ENCODE data around the gene MYOM1.

The MYOM1 gene

DNA sequence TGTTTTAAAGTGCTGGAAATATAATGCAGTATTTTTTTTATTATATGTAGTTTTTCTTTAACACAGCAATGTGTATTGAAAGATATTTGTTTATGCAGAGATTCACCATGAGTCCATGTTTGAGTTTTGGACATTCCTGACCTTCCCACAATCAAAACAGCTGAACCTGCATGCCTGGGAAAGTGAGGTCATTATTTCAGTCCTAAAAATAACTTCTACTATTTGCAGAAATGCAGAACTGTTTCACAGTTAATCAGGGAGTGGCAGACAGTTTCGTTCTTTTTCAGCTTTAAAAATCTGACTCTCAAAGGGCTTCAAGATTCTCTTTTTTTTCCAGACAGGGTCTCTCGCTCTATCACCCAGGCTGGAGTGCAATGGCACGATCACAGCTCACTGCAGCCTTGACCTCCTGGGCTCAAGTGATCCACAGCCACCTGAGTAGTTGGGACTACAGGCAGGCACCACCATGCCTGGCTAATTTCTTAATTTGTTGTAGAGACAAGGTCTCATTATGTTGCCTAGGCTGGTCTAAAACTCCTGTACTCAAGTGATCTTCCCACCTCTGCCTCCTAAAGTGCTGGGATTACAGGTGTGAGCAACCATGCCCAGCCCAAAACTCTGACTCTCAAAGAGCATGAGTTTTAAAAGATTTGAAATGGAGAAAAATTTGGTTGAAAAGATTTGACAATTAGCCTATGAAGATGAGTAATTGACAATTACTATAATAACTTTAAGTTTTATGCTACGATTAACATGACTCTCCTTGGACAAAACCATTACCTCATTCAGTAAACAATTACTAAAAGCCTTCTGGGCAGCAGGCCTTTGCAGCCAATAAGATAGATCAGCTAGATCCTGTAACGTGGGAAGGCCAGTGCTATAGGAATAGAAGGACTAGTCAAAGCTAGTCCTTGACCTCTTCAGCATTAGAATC is 37.2 kb upstream of the MYOM1 start:
- in situ Hi-C loops (cut with MboI; ENCODE audit: low sequenced_read_pairs, unreplicated experiment): no loop called here
- DNase-seq (ENCODE audit: low spot score): no peak
- TF ChIP-seq, protein P1, sequence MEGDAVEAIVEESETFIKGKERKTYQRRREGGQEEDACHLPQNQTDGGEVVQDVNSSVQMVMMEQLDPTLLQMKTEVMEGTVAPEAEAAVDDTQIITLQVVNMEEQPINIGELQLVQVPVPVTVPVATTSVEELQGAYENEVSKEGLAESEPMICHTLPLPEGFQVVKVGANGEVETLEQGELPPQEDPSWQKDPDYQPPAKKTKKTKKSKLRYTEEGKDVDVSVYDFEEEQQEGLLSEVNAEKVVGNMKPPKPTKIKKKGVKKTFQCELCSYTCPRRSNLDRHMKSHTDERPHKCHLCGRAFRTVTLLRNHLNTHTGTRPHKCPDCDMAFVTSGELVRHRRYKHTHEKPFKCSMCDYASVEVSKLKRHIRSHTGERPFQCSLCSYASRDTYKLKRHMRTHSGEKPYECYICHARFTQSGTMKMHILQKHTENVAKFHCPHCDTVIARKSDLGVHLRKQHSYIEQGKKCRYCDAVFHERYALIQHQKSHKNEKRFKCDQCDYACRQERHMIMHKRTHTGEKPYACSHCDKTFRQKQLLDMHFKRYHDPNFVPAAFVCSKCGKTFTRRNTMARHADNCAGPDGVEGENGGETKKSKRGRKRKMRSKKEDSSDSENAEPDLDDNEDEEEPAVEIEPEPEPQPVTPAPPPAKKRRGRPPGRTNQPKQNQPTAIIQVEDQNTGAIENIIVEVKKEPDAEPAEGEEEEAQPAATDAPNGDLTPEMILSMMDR (IDR thresholded peaks at IDR 0.05; ENCODE audit: borderline replicate concordance, control extremely low read depth, extremely low read depth, insufficient read depth, missing control alignments): no peak

DNA sequence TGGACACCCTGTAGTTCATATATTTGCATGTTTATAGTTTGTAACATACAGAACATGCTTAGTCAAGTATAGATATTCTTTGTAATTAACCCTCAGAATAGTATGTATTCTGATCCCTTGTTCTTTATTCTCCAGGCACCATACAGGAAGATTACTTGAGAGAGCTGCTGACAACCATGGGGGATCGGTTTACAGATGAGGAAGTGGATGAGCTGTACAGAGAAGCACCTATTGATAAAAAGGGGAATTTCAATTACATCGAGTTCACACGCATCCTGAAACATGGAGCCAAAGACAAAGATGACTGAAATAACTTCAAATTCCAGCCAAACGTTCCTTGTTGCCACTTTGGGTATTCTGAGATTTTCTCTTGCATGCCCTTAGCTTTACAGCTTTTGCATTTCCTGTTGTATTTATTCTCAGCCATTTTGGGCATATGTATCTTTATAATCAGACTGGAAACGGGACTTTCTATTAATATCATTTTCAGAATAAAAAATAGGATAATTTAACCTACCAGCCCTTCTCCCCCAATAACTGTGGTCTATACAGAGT is 35.9 kb upstream of the MYOM1 start:
- no peak for DNase-seq (ENCODE audit: low spot score)
- in situ Hi-C loops (cut with MboI; ENCODE audit: low sequenced_read_pairs, unreplicated experiment): no loop called here
- TF ChIP-seq, protein P1 (IDR thresholded peaks at IDR 0.05; ENCODE audit: borderline replicate concordance, control extremely low read depth, extremely low read depth, insufficient read depth, missing control alignments): no peak

DNA sequence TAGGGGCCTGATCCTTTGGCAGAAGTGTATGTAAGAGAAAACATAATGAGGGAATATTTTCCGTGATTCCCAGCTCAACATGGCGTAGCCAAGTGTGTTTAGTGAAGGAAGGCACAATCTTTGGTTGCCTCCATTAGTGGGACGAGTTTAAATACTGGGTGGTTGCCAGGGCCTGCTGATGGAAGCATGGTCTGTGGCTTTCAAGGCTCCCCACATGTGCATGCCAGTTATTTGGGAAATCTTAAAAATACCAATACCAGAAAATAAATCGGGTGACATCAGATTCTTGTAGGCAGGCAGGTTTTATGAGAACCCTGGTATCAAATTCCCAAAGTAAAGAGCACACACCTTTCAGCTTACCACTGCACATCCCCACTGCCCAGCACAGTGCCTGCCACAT is 35.0 kb upstream of the MYOM1 start:
- TF ChIP-seq, protein P1 (IDR thresholded peaks at IDR 0.05; ENCODE audit: borderline replicate concordance, control extremely low read depth, extremely low read depth, insufficient read depth, missing control alignments): no peak
- DNase-seq (ENCODE audit: low spot score): no peak
- in situ Hi-C loops (cut with MboI; ENCODE audit: low sequenced_read_pairs, unreplicated experiment): no loop called here

DNA sequence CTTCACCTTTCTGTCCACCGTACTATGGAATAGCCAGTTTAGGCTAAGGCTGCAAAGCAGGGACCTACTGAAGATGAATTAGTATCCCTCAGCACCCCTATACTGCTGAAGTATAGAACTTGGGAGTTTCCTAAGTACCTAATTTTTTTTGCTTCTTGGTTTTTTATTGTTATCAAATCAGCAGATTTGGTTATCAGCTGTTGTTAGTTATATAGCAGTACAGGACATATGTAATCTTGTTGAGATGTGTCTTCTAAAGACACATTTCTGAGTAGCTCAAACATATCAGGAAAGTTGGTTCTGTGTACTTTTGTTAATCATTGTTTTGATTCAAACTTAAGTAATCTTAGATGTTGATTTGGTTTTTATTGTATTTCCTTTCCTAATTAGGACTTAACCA is 33.1 kb upstream of the MYOM1 start:
- no peak for DNase-seq (ENCODE audit: low spot score)
- TF ChIP-seq, protein P1 (IDR thresholded peaks at IDR 0.05; ENCODE audit: borderline replicate concordance, control extremely low read depth, extremely low read depth, insufficient read depth, missing control alignments): no peak
- in situ Hi-C loops (cut with MboI; ENCODE audit: low sequenced_read_pairs, unreplicated experiment): no loop called here

DNA sequence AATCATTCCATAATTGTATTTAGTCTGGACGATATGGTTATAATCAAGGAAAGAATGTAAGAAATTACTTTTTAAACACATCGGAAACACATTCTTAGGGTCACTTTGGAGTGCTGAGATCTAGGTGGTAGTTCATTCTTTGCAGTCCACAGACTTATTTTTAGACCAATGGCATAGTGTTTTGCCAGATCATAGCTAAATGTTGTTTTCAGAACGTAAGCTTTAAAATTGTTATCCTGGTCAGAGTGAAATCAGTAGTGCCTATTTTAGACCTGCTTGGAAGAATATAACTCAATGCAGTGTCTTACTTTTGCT is 32.2 kb upstream of the MYOM1 start:
- TF ChIP-seq, protein P1 (IDR thresholded peaks at IDR 0.05; ENCODE audit: borderline replicate concordance, control extremely low read depth, extremely low read depth, insufficient read depth, missing control alignments): no peak
- in situ Hi-C loops (cut with MboI; ENCODE audit: low sequenced_read_pairs, unreplicated experiment): no loop called here
- no peak for DNase-seq (ENCODE audit: low spot score)

DNA sequence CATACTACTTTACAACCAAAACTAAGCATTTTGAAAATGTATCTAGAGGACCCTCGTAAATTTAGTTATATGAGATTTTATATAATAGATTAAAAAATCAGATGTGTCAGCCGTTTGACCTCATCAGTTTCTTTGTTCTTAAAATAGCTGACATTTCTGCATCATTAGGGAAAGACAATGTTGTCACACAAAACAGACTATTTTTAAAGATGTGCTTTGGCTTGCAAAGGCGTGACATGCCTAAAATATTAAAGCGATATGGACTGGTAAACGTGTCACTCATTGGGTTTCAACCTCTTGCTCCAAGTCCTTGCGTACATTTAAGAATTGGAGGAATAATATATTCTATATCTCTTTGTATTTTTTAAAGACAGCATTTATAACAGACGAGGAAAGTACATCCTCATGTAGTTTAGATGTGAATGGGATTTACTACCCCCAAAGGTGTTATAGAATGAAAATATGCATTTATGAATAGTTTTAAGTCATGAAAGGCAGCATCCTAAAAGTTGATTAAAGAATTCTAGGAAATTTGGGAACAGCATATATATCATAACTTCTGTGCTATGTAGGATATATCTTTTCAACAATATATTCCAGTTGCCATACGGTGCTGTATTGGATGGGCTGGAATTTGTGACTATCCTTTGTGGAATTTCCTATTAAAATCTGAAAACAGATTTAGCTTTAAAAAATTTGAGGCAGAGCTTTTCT is 31.6 kb upstream of the MYOM1 start:
- TF ChIP-seq, protein P1 (IDR thresholded peaks at IDR 0.05; ENCODE audit: borderline replicate concordance, control extremely low read depth, extremely low read depth, insufficient read depth, missing control alignments): no peak
- DNase-seq (ENCODE audit: low spot score): no peak
- in situ Hi-C loops (cut with MboI; ENCODE audit: low sequenced_read_pairs, unreplicated experiment): no loop called here
